ENCODE measurements around the gene NID1. TPM values are rescaled to one million over a fixed set of nuclear protein-coding genes. Genes with fewer than 3 reads are reported as not detected.
A peak's percentile ranks its signal among the peaks of the same experiment; 100 is the strongest.

The NID1 gene
- total and polyA plus RNA-seq, 2 experiments from 2014 or later: 32.1 to 54.3 TPM

DNA sequence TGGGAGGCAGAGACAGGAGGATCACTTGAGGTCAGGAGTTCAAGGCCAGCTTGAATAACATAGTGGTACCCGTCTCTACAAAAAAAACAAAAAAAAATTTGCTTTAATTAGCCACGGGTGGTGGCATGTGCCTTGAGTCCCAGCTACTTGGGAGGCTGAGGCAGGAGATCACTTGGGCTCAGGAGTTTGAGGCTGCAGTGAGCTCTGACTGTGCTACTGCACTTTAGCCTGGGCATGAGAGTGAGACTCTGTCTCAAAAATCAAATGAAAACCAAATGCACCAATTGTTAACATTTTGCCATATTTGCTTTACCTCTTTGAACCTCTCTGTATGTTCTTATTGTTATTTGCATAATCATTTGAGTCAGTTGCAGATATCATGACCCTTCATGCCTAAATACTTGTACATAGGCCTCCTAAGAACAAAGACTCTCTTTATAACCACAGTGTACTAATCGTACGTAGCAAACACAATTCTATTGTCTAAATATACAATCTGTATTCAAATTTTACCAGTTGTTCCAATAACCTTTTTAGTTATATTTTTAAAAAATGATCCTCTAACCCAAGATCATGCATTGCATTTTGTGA, 8.5 kb upstream of the NID1 start:
- H3K27me3 ChIP-seq: no peaks in the 10 kb centered on the region
- H3K4me3 ChIP-seq: no peak overlapping the region
- H3K27ac ChIP-seq: no peak overlapping the region
- no peaks in the 10 kb centered on the region for H3K9me3 ChIP-seq (ENCODE audit: low read depth)
- no peaks in the 10 kb centered on the region for H3K4me1 ChIP-seq (ENCODE audit: low read depth)
- TF ChIP-seq, protein P1, sequence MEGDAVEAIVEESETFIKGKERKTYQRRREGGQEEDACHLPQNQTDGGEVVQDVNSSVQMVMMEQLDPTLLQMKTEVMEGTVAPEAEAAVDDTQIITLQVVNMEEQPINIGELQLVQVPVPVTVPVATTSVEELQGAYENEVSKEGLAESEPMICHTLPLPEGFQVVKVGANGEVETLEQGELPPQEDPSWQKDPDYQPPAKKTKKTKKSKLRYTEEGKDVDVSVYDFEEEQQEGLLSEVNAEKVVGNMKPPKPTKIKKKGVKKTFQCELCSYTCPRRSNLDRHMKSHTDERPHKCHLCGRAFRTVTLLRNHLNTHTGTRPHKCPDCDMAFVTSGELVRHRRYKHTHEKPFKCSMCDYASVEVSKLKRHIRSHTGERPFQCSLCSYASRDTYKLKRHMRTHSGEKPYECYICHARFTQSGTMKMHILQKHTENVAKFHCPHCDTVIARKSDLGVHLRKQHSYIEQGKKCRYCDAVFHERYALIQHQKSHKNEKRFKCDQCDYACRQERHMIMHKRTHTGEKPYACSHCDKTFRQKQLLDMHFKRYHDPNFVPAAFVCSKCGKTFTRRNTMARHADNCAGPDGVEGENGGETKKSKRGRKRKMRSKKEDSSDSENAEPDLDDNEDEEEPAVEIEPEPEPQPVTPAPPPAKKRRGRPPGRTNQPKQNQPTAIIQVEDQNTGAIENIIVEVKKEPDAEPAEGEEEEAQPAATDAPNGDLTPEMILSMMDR (IDR thresholded peaks at IDR 0.05; ENCODE audit: low read depth, low read length): no peak
- no peaks in the 10 kb centered on the region for H3K36me3 ChIP-seq
- no peak for DNase-seq (ENCODE audit: low read depth in 1 of 2, low spot score in 1 of 2)

DNA sequence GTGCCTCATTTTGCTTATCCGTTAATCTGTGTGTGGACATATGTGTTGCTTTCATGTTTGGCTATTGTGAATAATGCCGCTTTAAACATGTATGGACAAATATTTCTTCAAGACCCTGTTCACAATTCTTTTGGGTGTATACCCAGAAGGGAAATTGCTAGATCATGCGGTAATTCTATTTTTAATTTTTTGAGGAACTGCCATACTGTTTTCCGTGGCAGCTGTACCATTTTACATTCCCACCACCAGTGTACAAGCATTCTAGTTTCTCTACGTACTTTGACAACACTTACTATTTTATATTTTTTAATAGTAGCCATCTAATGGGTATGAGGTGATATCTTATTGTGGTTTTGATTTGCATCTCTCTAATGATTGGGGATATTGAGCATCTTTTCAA, 7.1 kb upstream of the NID1 start:
- H3K27me3 ChIP-seq: no peaks in the 10 kb centered on the region
- DNase-seq (ENCODE audit: low read depth in 1 of 2, low spot score in 1 of 2): no peak
- peaks cover 13% of the 10 kb centered on the region for H3K4me1 ChIP-seq (ENCODE audit: low read depth)
- no peaks in the 10 kb centered on the region for H3K9me3 ChIP-seq (ENCODE audit: low read depth)
- no peaks in the 10 kb centered on the region for H3K36me3 ChIP-seq
- no peak overlapping the region for H3K4me3 ChIP-seq
- TF ChIP-seq, protein P1 (IDR thresholded peaks at IDR 0.05; ENCODE audit: low read depth, low read length): no peak
- no peak overlapping the region for H3K27ac ChIP-seq

DNA sequence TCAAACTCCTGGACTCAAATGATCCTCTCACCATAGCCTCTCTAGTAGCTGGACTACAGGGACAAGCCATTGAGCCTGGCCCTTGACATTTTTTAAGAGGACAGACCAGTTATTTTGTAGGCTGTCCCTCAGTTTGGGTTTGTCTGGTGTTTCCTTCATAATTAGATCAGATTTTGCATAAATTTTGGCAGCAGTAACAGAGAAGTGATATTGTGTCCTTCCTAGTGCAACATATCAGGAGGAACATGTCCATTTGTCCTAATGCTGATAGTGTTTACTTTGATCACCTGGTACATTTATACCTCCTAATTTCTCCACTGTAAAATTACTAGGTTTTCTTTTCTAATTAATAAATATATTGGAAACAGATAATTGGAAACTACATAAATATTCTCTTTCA, 5.9 kb upstream of the NID1 start:
- DNase-seq (ENCODE audit: low read depth in 1 of 2, low spot score in 1 of 2): no peak
- Histone ChIP-seq H3K27ac (no peak overlapping the region), H3K9me3 (ENCODE audit: low read depth) (no peaks in the 10 kb centered on the region), H3K36me3 (no peaks in the 10 kb centered on the region), H3K4me1 (ENCODE audit: low read depth) (peaks cover 25% of the 10 kb centered on the region), H3K4me3 (no peak overlapping the region), H3K27me3 (no peaks in the 10 kb centered on the region)
- TF ChIP-seq, protein P1 (IDR thresholded peaks at IDR 0.05; ENCODE audit: low read depth, low read length): no peak

DNA sequence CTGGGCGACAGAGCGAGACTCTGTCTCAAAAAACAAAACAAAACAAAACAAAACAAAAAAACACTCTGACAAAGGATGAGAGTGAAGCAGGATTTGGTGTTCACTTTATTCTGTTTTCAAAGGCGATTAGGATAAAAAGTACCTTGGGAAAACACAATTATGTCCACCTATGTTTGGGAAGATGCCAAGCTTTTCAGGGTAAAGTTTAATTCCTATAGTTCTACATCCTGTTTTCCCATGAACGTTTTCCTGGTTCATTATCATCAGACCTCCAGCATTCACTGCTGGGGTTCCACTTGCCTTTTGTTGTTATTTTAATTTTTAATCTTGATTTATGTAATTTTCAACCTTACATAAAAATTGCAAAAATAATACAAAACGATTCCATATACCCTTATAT, 4.9 kb upstream of the NID1 start:
- Histone ChIP-seq H3K27me3 (no peaks in the 10 kb centered on the region), H3K36me3 (no peaks in the 10 kb centered on the region), H3K27ac (no peak overlapping the region), H3K9me3 (ENCODE audit: low read depth) (no peaks in the 10 kb centered on the region), H3K4me1 (ENCODE audit: low read depth) (peaks cover 27% of the 10 kb centered on the region), H3K4me3 (no peak overlapping the region)
- TF ChIP-seq, protein P1 (IDR thresholded peaks at IDR 0.05; ENCODE audit: low read depth, low read length): no peak
- DNase-seq (ENCODE audit: low read depth in 1 of 2, low spot score in 1 of 2): no peak

DNA sequence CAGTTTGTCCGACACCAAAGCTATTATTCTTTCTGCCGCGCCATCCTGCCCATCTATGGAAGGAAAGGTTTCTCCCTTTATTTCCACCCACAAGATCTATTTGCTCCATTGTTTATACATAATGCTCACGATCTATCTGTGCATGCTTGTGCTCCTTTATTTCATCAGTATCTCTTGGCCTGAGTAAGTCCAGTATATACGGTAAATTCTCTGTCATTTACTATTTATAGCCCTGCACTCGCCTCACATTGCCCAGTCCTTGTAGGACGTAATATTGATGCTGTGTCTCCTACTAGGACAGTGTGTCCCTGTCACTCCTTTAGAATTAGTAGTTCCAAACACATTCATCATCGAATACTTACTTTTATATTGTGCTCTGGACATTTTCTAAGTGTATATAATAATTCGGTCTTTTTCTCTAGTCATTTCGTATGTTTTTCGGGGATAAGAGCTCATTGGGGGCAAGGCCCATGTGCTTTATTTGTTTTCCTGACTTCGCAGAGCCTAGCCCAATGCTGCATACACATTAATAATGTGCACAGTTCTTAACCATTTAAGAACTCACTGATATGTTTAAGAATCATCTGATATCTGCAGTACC, 3.1 kb upstream of the NID1 start:
- no peak overlapping the region for H3K4me3 ChIP-seq
- H3K27ac ChIP-seq: peak overlapping the region; percentile 89

More for the DNA sequence above, 3.1 kb upstream of the NID1 start:
- Histone ChIP-seq H3K4me1 (ENCODE audit: low read depth) (peaks cover 27% of the 10 kb centered on the region), H3K9me3 (ENCODE audit: low read depth) (no peaks in the 10 kb centered on the region), H3K27me3 (no peaks in the 10 kb centered on the region), H3K36me3 (no peaks in the 10 kb centered on the region)
- peak; percentile 59 to 78 for DNase-seq (ENCODE audit: low read depth in 1 of 2, low spot score in 1 of 2)
- TF ChIP-seq, protein P1 (IDR thresholded peaks at IDR 0.05; ENCODE audit: low read depth, low read length): no peak

Data from cardiac muscle cell (in vitro differentiated cells and primary cell).